Mesodermal cell (in vitro differentiated cells): ENCODE measurements around the gene SLC22A1.

Experiments
- H3K27ac ChIP-seq: 2 replicates; pipeline ENCODE4 v1.7.0; 2013; ENCODE audit warnings: mild to moderate bottlenecking, low read depth, low read length, moderate library complexity; ENCODE audit not compliant: severe bottlenecking
- H3K36me3 ChIP-seq: 2 replicates; pipeline ENCODE4 v1.7.1; 2013; ENCODE audit warnings: mild to moderate bottlenecking, low read length, moderate library complexity; ENCODE audit not compliant: control insufficient read depth, insufficient read depth
- H3K4me1 ChIP-seq: one replicate; pipeline ENCODE4 v1.7.1; 2013; ENCODE audit warnings: mild to moderate bottlenecking, low read length; ENCODE audit not compliant: insufficient read depth, control insufficient read depth, poor library complexity, severe bottlenecking
- H3K4me3 ChIP-seq: 2 replicates; pipeline ENCODE4 v1.7.0; 2013; ENCODE audit warnings: low read length, control low read depth, mild to moderate bottlenecking; ENCODE audit not compliant: insufficient read depth, poor library complexity, severe bottlenecking; ENCODE audit errors: extremely low read depth
- H3K9me3 ChIP-seq: 2 replicates; pipeline ENCODE4 v1.7.1; 2013; ENCODE audit warnings: mild to moderate bottlenecking, low read length, moderate library complexity; ENCODE audit not compliant: control insufficient read depth
- WGBS, 2 experiments: methylation state at CpG; one replicate each; pipeline ENCODE4 v1.1.5; 2013; ENCODE audit warnings: missing lambda C conversion rate in 2 of 2; ENCODE audit not compliant: insufficient coverage in 2 of 2; 5-methylcytosine and 5-hydroxymethylcytosine counted together

The SLC22A1 gene

GRCh38 chr6:160178271-160178670 lies 56.7 kb downstream of the SLC22A1 start:
- no peaks in the 10 kb centered on the region for H3K36me3 ChIP-seq

GRCh38 chr6:160180706-160181105 lies 59.1 kb downstream of the SLC22A1 start:
- Histone ChIP-seq H3K36me3 (no peaks in the 10 kb centered on the region), H3K4me1 (no peaks in the 10 kb centered on the region)
- WGBS, 2 experiments = 80% methylated on average over 1 of the region's 1 CpG; no CpG with 5 or more reads in 1 of the 2 experiments

More at GRCh38 chr6:160178271-160178670, 56.7 kb downstream of the SLC22A1 start:
- 81 to 90% methylated on average over 4 of the region's 5 CpGs for WGBS, 2 experiments
- Histone ChIP-seq H3K27ac (no peak overlapping the region), H3K9me3 (no peaks in the 10 kb centered on the region), H3K4me3 (no peak overlapping the region), H3K4me1 (no peaks in the 10 kb centered on the region)

GRCh38 chr6:160188773-160189172 lies 67.2 kb downstream of the SLC22A1 start:
- H3K36me3 ChIP-seq = no peaks in the 10 kb centered on the region
- WGBS, 2 experiments = no CpG with 5 or more reads among the region's 1 CpG
- H3K4me1 ChIP-seq = no peaks in the 10 kb centered on the region

More at GRCh38 chr6:160180706-160181105, 59.1 kb downstream of the SLC22A1 start:
- no peak overlapping the region for H3K4me3 ChIP-seq
- H3K9me3 ChIP-seq = no peaks in the 10 kb centered on the region
- no peak overlapping the region for H3K27ac ChIP-seq

GRCh38 chr6:160190081-160190480 lies 68.5 kb downstream of the SLC22A1 start:
- no peaks in the 10 kb centered on the region for H3K4me1 ChIP-seq
- no peaks in the 10 kb centered on the region for H3K36me3 ChIP-seq
- H3K27ac ChIP-seq = no peak overlapping the region
- H3K9me3 ChIP-seq = peaks cover 5% of the 10 kb centered on the region
- no CpG with 5 or more reads among the region's 1 CpG for WGBS, 2 experiments
- H3K4me3 ChIP-seq = no peak overlapping the region

More at GRCh38 chr6:160188773-160189172, 67.2 kb downstream of the SLC22A1 start:
- Histone ChIP-seq H3K4me3 (no peak overlapping the region), H3K27ac (no peak overlapping the region), H3K9me3 (no peaks in the 10 kb centered on the region)

DNA sequence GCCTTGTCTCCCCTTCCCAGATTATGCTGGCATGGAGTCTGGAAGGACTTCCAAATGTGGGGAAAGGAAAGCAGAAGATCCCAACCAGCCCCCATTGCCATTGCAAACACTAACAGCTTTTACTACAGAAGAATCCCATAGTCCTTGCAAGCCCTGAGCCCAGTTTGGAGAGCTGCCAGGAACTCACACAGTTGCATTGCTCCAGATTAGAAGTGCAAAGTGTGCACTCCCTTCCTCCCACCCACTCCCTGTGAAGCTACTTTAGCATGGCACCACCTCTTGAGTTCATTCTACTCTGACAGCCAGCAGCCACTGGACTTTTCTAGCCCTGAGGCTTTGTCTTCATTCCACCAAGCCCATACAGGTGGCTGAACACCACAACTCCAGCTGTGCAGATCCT lies 69.4 kb downstream of the SLC22A1 start:
- no peaks in the 10 kb centered on the region for H3K4me1 ChIP-seq
- H3K4me3 ChIP-seq = no peak overlapping the region
- H3K36me3 ChIP-seq = no peaks in the 10 kb centered on the region
- H3K27ac ChIP-seq = no peak overlapping the region
- peaks cover 10% of the 10 kb centered on the region for H3K9me3 ChIP-seq

GRCh38 chr6:160192840-160193239 lies 71.2 kb downstream of the SLC22A1 start:
- H3K27ac ChIP-seq = no peak overlapping the region
- no peaks in the 10 kb centered on the region for H3K36me3 ChIP-seq
- peaks cover 10% of the 10 kb centered on the region for H3K9me3 ChIP-seq
- WGBS, 2 experiments = no CpG with 5 or more reads among the region's 1 CpG
- H3K4me3 ChIP-seq = no peak overlapping the region
- H3K4me1 ChIP-seq = no peaks in the 10 kb centered on the region

DNA sequence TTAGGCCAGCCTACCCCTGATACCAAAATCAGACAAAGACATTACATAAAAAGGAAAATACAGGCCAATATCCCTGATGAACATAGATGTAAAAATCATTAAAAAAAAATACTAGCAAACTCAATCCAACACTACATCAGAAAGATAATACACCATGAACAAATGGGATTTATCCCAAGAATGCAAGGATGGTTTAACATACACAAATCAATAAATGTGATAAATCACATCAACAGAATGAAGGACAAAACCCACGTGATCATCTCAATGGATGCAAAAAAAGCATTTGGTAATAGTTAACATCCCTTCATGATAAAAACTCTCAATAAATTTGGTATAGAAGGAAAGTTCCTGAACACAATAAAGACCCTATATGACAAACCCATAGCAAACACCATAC lies 73.2 kb downstream of the SLC22A1 start:
- H3K36me3 ChIP-seq = no peaks in the 10 kb centered on the region
- H3K27ac ChIP-seq = no peak overlapping the region
- no peak overlapping the region for H3K4me3 ChIP-seq
- WGBS, 2 experiments = no CpG with 5 or more reads among the region's 1 CpG
- peaks cover 10% of the 10 kb centered on the region for H3K9me3 ChIP-seq
- H3K4me1 ChIP-seq = no peaks in the 10 kb centered on the region

DNA sequence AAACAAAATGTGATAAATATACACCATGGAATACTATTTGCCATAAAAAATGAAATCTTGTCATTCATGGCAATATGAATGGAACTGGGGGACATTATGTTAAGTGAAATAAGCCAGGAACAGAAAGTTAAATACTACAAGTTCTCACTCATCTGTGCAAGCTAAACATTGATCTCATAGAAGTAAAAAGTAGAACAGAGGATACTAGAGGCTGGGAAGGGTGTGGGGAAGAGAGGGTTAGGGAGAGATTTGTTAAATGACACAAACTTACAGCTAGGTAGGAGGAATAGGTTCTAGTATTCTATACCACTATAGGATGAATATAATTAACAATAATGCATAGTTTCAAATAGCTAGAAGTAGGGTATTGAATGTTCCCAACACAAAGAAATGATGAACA lies 76.0 kb downstream of the SLC22A1 start:
- Histone ChIP-seq H3K4me3 (no peak overlapping the region), H3K9me3 (peaks cover 10% of the 10 kb centered on the region), H3K27ac (no peak overlapping the region), H3K36me3 (no peaks in the 10 kb centered on the region), H3K4me1 (no peaks in the 10 kb centered on the region)

DNA sequence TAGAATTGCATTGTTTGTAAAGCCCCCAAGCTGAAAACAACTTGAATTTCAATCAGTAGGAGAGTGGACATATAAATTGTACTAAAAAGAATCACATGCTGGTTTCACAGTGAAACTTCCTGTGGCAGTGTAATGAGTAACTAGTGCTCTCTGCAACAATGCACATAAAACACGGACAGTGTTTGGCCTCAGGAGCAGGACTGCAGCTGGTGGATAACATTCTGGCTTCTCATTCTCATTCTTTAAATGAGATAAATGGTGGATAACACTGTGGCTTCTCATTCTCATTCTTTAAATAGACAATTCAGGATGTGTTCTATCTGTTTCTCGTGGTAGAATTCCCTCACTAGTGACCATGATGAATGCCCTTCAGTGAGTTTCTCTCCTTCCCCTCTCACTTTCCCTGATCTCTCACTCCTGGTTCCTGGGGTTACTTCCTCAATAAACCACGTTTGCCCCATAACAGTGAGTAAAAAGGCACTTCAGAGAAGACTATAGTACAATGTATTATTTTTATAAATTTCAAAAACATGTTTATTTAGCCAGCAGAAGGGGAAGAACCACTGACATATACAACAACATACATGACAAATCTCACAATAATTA lies 77.1 kb downstream of the SLC22A1 start:
- H3K4me1 ChIP-seq = no peaks in the 10 kb centered on the region
- no peak overlapping the region for H3K27ac ChIP-seq
- no peak overlapping the region for H3K4me3 ChIP-seq
- H3K36me3 ChIP-seq = no peaks in the 10 kb centered on the region
- peaks cover 10% of the 10 kb centered on the region for H3K9me3 ChIP-seq
- 80% methylated on average over 2 of the region's 3 CpGs; no CpG with 5 or more reads in 1 of the 2 experiments for WGBS, 2 experiments

DNA sequence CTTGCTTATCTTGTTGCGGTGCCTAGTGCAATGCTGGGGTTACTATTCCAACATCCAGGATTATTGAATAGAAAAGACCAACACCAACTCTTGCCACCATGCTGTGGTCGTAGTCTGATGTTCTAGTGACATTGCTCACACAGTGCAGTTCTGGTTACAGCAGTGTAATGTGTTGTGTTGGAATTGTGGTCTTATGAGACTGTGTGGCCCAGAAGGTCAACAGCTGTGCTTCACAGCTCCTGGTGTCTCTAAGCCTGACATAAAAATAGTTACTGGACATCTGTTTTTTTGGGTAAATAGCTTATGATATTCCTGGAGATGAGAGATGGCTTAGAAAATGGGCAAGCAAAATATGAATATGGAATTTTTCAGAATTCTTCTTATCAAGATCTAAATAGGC lies 79.4 kb downstream of the SLC22A1 start:
- H3K4me1 ChIP-seq = no peaks in the 10 kb centered on the region
- WGBS, 2 experiments = 82% methylated on average over 2 of the region's 2 CpGs; no CpG with 5 or more reads in 1 of the 2 experiments
- no peak overlapping the region for H3K27ac ChIP-seq
- no peak overlapping the region for H3K4me3 ChIP-seq
- no peaks in the 10 kb centered on the region for H3K9me3 ChIP-seq
- H3K36me3 ChIP-seq = no peaks in the 10 kb centered on the region

GRCh38 chr6:160202411-160202810 lies 80.8 kb downstream of the SLC22A1 start:
- Histone ChIP-seq H3K36me3 (no peaks in the 10 kb centered on the region), H3K9me3 (no peaks in the 10 kb centered on the region), H3K4me3 (no peak overlapping the region), H3K4me1 (no peaks in the 10 kb centered on the region), H3K27ac (no peak overlapping the region)
- WGBS, 2 experiments = 60% methylated on average over 1 of the region's 2 CpGs; no CpG with 5 or more reads in 1 of the 2 experiments
